Neural progenitor cell (in vitro differentiated cells): ENCODE measurements around the gene PUS10. TPM values are rescaled to one million over a fixed set of nuclear protein-coding genes. Genes with fewer than 3 reads are reported as not detected.

Source experiments
- DNase-seq: peaks from one replicate; pipeline ENCODE4 v3.0.0-alpha.2; 2016; ENCODE audit warnings: low spot score
- H2AFZ ChIP-seq: fragments of 200-600 bp; sonication (generic); replicated peaks from 2 replicates; pipeline ENCODE4 v1.6.1; 2016; ENCODE audit warnings: antibody characterized with exemption
- H3F3A ChIP-seq: fragments of 200-600 bp; sonication (generic); 2 replicates; pipeline ENCODE4 v1.6.1; 2016; ENCODE audit warnings: antibody characterized with exemption, low read depth
- H3K27ac ChIP-seq: fragments of 200-600 bp; sonication (generic); 2 replicates; pipeline ENCODE4 v1.5.1; 2016; ENCODE audit warnings: mild to moderate bottlenecking
- H3K27me3 ChIP-seq: fragments of 200-600 bp; sonication (generic); 2 replicates; pipeline ENCODE4 v1.6.1; 2016; ENCODE audit warnings: mild to moderate bottlenecking, moderate library complexity
- H3K36me3 ChIP-seq: fragments of 200-600 bp; sonication (generic); 2 replicates; pipeline ENCODE4 v1.5.1; 2016
- H3K4me1 ChIP-seq: fragments of 200-600 bp; sonication (generic); 2 replicates; pipeline ENCODE4 v1.6.1; 2016; ENCODE audit warnings: mixed run types
- H3K4me2 ChIP-seq: fragments of 200-600 bp; sonication (generic); 2 replicates; pipeline ENCODE4 v1.6.1; 2016
- H3K4me3 ChIP-seq: fragments of 200-600 bp; sonication (generic); 2 replicates; pipeline ENCODE4 v1.5.1; 2016
- H3K79me2 ChIP-seq: fragments of 200-600 bp; sonication (generic); 2 replicates; pipeline ENCODE4 v1.6.1; 2016; ENCODE audit warnings: low read depth
- H3K9ac ChIP-seq: fragments of 200-600 bp; sonication (generic); 2 replicates; pipeline ENCODE4 v1.6.1; 2016
- H3K9me3 ChIP-seq: fragments of 200-600 bp; sonication (generic); 2 replicates; pipeline ENCODE4 v1.5.1; 2016; ENCODE audit warnings: low read depth
- H4K20me1 ChIP-seq: fragments of 200-600 bp; sonication (generic); 2 replicates; pipeline ENCODE4 v1.6.1; 2016; ENCODE audit warnings: low read depth
- H3K27ac Mint-ChIP-seq: 3 replicates; pipeline ENCODE4 v1.8.0; 2021; ENCODE audit warnings: mixed read lengths
- H3K27me3 Mint-ChIP-seq: 2 replicates; pipeline ENCODE4 v1.8.0; 2022; ENCODE audit warnings: low read depth, mild to moderate bottlenecking, inconsistent platforms, moderate library complexity, mixed read lengths; ENCODE audit not compliant: insufficient read depth
- H3K36me3 Mint-ChIP-seq: 3 replicates; pipeline ENCODE4 v1.8.0; 2021; ENCODE audit warnings: mixed read lengths
- H3K4me1 Mint-ChIP-seq: 3 replicates; pipeline ENCODE4 v1.8.0; 2021; ENCODE audit warnings: mixed read lengths
- H3K4me3 Mint-ChIP-seq: 3 replicates; pipeline ENCODE4 v1.8.0; 2021; ENCODE audit warnings: mild to moderate bottlenecking, moderate library complexity, mixed read lengths
- H3K9me3 Mint-ChIP-seq: 3 replicates; pipeline ENCODE4 v1.8.0; 2020; ENCODE audit warnings: mixed read lengths
- EZH2 ChIP-seq: fragments of 200-600 bp; sonication (generic); IDR thresholded peaks from 2 replicates; pipeline ENCODE4 v1.6.1; 2017; ENCODE audit warnings: antibody characterized with exemption, mild to moderate bottlenecking, moderate library complexity
- EZH2phosphoT487 ChIP-seq: fragments of 200-600 bp; sonication (generic); IDR thresholded peaks from 2 replicates; pipeline ENCODE4 v1.6.1; 2017; ENCODE audit warnings: antibody characterized with exemption
- total RNA-seq: library from RNA; depleted of rRNA; stranded (reverse); fragments of >200 nt; gene quantifications from 2 replicates; pipeline ENCODE4 v1.2.3, GENCODE V29; 2015; ENCODE audit warnings: low replicate concordance
- TF ChIP-seq, protein P1 (sequence below): fragments of 200-600 bp; sonication (generic); IDR thresholded peaks from 2 replicates; pipeline ENCODE4 v1.5.1; 2017; ENCODE audit warnings: antibody characterized with exemption, mild to moderate bottlenecking

PUS10 gene
- total RNA-seq, 1 donor from 2014 or later: 11.3 TPM

DNA sequence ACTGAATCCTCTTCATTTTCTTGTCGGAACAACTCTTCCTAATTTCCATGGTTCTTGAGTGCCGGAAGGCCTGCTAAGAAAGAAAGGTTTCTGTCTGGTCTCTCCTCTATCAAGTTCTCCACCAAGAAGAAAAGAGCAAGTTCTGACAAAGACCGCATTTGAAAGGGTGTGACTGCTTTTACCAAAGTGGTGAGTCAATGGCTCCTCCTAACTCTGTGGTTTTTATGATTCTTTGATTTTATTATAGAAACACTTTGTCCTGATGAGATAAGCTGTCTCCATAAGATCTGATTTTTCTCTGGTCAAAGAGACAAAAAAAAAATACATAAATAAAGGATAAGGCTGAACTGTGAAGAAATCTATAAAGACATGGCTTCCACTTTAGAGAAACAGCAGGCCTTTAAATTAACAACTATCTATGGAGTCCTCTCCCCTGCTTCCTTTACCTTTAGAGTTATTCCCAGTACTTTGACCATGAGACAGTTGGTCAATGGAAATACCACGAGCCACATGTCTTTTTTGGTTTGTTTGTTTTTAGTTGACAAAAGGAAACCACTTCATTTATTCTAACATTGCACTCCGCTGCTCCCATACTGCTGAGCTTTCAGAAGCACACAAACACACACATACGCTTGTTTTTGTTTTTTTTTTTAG is 69.0 kb downstream of the PUS10 start:
- no peak overlapping the region for H2AFZ ChIP-seq
- H3K27me3 ChIP-seq: no peaks in the 10 kb centered on the region
- H3K4me1 ChIP-seq: peaks cover 10% of the 10 kb centered on the region
- H3K9me3 Mint-ChIP-seq: peaks cover 5% of the 10 kb centered on the region
- no peaks in the 10 kb centered on the region for H3K36me3 ChIP-seq
- H3K4me2 ChIP-seq: no peak overlapping the region
- H3K27ac Mint-ChIP-seq: no peak overlapping the region
- no peaks in the 10 kb centered on the region for H4K20me1 ChIP-seq
- H3K9me3 ChIP-seq: no peaks in the 10 kb centered on the region
- no peak overlapping the region for H3K4me3 Mint-ChIP-seq
- no peak for TF ChIP-seq EZH2
- TF ChIP-seq, protein P1, sequence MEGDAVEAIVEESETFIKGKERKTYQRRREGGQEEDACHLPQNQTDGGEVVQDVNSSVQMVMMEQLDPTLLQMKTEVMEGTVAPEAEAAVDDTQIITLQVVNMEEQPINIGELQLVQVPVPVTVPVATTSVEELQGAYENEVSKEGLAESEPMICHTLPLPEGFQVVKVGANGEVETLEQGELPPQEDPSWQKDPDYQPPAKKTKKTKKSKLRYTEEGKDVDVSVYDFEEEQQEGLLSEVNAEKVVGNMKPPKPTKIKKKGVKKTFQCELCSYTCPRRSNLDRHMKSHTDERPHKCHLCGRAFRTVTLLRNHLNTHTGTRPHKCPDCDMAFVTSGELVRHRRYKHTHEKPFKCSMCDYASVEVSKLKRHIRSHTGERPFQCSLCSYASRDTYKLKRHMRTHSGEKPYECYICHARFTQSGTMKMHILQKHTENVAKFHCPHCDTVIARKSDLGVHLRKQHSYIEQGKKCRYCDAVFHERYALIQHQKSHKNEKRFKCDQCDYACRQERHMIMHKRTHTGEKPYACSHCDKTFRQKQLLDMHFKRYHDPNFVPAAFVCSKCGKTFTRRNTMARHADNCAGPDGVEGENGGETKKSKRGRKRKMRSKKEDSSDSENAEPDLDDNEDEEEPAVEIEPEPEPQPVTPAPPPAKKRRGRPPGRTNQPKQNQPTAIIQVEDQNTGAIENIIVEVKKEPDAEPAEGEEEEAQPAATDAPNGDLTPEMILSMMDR: no peak
- no peak for TF ChIP-seq EZH2phosphoT487
- no peak overlapping the region for H3K9ac ChIP-seq
- no peaks in the 10 kb centered on the region for H3K4me1 Mint-ChIP-seq
- H3F3A ChIP-seq: no peaks in the 10 kb centered on the region
- no peak overlapping the region for H3K27ac ChIP-seq
- H3K79me2 ChIP-seq: no peaks in the 10 kb centered on the region
- no peak for DNase-seq
- no peak overlapping the region for H3K4me3 ChIP-seq
- H3K27me3 Mint-ChIP-seq: peaks cover 5% of the 10 kb centered on the region
- peaks cover 16% of the 10 kb centered on the region for H3K36me3 Mint-ChIP-seq

DNA sequence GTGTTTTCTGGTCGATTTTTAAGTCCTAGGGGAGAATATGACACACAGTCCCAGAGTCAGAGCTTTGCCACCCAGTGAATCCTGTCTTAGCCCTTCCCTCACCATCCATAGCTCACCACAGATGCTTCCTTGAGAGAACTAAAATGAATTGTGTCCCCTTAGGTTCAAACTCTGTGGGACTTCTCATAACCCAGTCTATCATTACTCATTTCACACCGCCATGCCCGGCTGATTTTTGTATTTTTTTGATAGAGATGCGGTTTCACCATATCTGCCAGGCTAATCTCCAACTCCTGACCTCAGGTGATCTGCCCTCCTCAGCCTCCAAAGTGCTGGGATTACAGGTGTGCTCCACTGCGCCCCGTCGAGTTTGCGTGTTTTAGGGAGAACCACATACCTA is 69.9 kb downstream of the PUS10 start:
- DNase-seq: no peak
- Histone ChIP-seq H3F3A (no peaks in the 10 kb centered on the region), H3K9ac (no peak overlapping the region), H2AFZ (no peak overlapping the region), H3K4me3 (no peak overlapping the region), H3K27me3 (no peaks in the 10 kb centered on the region), H3K4me1 (peaks cover 10% of the 10 kb centered on the region), H3K27ac (no peak overlapping the region), H3K4me2 (no peak overlapping the region), H3K36me3 (no peaks in the 10 kb centered on the region), H3K79me2 (no peaks in the 10 kb centered on the region), H4K20me1 (no peaks in the 10 kb centered on the region), H3K9me3 (no peaks in the 10 kb centered on the region)
- H3K4me1 Mint-ChIP-seq: no peaks in the 10 kb centered on the region
- TF ChIP-seq EZH2 (no peak), EZH2phosphoT487 (no peak)
- TF ChIP-seq, protein P1: no peak
- H3K4me3 Mint-ChIP-seq: no peak overlapping the region
- peaks cover 5% of the 10 kb centered on the region for H3K27me3 Mint-ChIP-seq
- no peak overlapping the region for H3K27ac Mint-ChIP-seq
- H3K9me3 Mint-ChIP-seq: peaks cover 5% of the 10 kb centered on the region
- peaks cover 13% of the 10 kb centered on the region for H3K36me3 Mint-ChIP-seq

DNA sequence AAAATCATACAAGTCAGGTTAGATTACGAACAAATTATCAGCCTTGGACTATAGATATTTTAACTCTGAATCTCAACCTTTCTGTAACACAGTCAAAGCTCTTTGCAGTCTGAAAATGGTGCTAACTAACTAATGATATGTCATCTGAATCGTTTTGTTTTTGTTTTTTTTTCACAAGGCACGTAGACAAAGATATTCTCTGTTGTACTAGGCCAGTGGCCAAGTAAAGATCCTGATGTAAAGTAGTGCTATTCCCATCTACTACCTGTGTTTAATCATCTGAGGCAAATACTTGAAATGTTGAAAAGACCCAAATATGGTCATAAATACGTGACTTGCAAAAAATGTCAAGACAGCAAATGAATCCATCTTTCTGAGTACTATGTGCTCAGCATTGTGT is 71.0 kb downstream of the PUS10 start:
- Histone ChIP-seq H3K79me2 (no peaks in the 10 kb centered on the region), H3K27me3 (no peaks in the 10 kb centered on the region), H3K9ac (no peak overlapping the region), H3K36me3 (no peaks in the 10 kb centered on the region), H3K27ac (no peak overlapping the region), H2AFZ (no peak overlapping the region), H3K4me1 (peaks cover 10% of the 10 kb centered on the region), H3K4me2 (no peak overlapping the region), H3K4me3 (no peak overlapping the region), H3K9me3 (no peaks in the 10 kb centered on the region), H4K20me1 (no peaks in the 10 kb centered on the region), H3F3A (no peaks in the 10 kb centered on the region)
- Mint-ChIP-seq H3K4me3 (no peak overlapping the region), H3K9me3 (peaks cover 5% of the 10 kb centered on the region), H3K36me3 (peaks cover 10% of the 10 kb centered on the region), H3K27me3 (peaks cover 5% of the 10 kb centered on the region), H3K27ac (no peak overlapping the region), H3K4me1 (no peaks in the 10 kb centered on the region)
- DNase-seq: no peak
- TF ChIP-seq EZH2 (no peak), EZH2phosphoT487 (no peak)
- TF ChIP-seq, protein P1: no peak
